OCI-LY1 (cell line): ENCODE results near the gene NKX2-2.

ENCODE experiments used
- H2AFZ ChIP-seq: fragments of 200-600 bp; sonication (generic), shearing (Covaris generic); 2 replicates; pipeline ENCODE4 v1.6.0; 2014; ENCODE audit warnings: antibody characterized with exemption, mild to moderate bottlenecking, low read length
- H3F3A ChIP-seq: fragments of 200-600 bp; sonication (generic), shearing (Covaris generic); 2 replicates; pipeline ENCODE4 v1.6.0; 2014; ENCODE audit warnings: mild to moderate bottlenecking, antibody characterized with exemption, low read length, moderate library complexity; ENCODE audit not compliant: insufficient read depth
- H3K27ac ChIP-seq: fragments of 200-600 bp; sonication (generic); 2 replicates; pipeline ENCODE4 v1.5.1; 2014; ENCODE audit warnings: low read length, mixed run types, mild to moderate bottlenecking, low read depth; ENCODE audit not compliant: poor library complexity, severe bottlenecking
- H3K27me3 ChIP-seq: fragments of 200-600 bp; sonication (generic); 2 replicates; pipeline ENCODE4 v1.6.0; 2014; ENCODE audit warnings: antibody characterized with exemption, mild to moderate bottlenecking, low read length, moderate library complexity; ENCODE audit not compliant: insufficient read depth
- H3K36me3 ChIP-seq: fragments of 200-600 bp; sonication (generic); 2 replicates; pipeline ENCODE4 v1.6.1; 2014; ENCODE audit warnings: mild to moderate bottlenecking, antibody characterized with exemption, low read length, moderate library complexity, mixed read lengths; ENCODE audit not compliant: insufficient read depth
- H3K4me1 ChIP-seq: fragments of 200-600 bp; sonication (generic); 2 replicates; pipeline ENCODE4 v1.5.1; 2014; ENCODE audit warnings: mild to moderate bottlenecking, low read length, moderate library complexity; ENCODE audit not compliant: insufficient read depth, severe bottlenecking
- H3K4me2 ChIP-seq: fragments of 200-600 bp; sonication (generic), shearing (Covaris generic); 2 replicates; pipeline ENCODE4 v1.6.1; 2014; ENCODE audit warnings: low read length
- H3K4me3 ChIP-seq: fragments of 200-600 bp; sonication (generic); 2 replicates; pipeline ENCODE4 v1.5.1; 2014; ENCODE audit warnings: low read length, low read depth, mild to moderate bottlenecking, mixed read lengths; ENCODE audit not compliant: poor library complexity, severe bottlenecking
- H3K79me2 ChIP-seq: fragments of 200-600 bp; shearing (Covaris generic); 2 replicates; pipeline ENCODE4 v1.6.1; 2016; ENCODE audit warnings: mixed run types, low read length, mixed read lengths; ENCODE audit not compliant: insufficient read depth
- H3K9ac ChIP-seq: fragments of 200-600 bp; sonication (generic), shearing (Covaris generic); 2 replicates; pipeline ENCODE4 v1.6.1; 2014; ENCODE audit warnings: mild to moderate bottlenecking, low read length, mixed read lengths
- H3K9me2 ChIP-seq: fragments of 200-600 bp; sonication (generic), shearing (Covaris generic); 2 replicates; pipeline ENCODE4 v1.6.1; 2014; ENCODE audit warnings: low read depth, mild to moderate bottlenecking, low read length, mixed read lengths
- H3K9me3 ChIP-seq: fragments of 200-600 bp; shearing (Covaris generic); 2 replicates; pipeline ENCODE4 v1.6.1; 2014; ENCODE audit warnings: low read length, mixed read lengths
- H4K20me1 ChIP-seq: fragments of 200-600 bp; sonication (generic), shearing (Covaris generic); 2 replicates; pipeline ENCODE4 v1.6.0; 2016; ENCODE audit warnings: mild to moderate bottlenecking, low read length; ENCODE audit not compliant: insufficient read depth
- EZH2 ChIP-seq: fragments of 200-600 bp; sonication (generic), shearing (Covaris generic); IDR thresholded peaks from 2 replicates; pipeline ENCODE4 v1.8.0; 2017; ENCODE audit warnings: borderline replicate concordance, mixed run types, mild to moderate bottlenecking, antibody characterized with exemption, low read length, moderate library complexity, mixed read lengths
- TF ChIP-seq, protein P1 (sequence below): fragments of 200-600 bp; sonication (generic), shearing (Covaris generic); IDR thresholded peaks from 2 replicates; pipeline ENCODE4 v1.5.1; 2017; ENCODE audit warnings: mild to moderate bottlenecking, antibody characterized with exemption, low read length, moderate library complexity, mixed read lengths

Gene NKX2-2

DNA sequence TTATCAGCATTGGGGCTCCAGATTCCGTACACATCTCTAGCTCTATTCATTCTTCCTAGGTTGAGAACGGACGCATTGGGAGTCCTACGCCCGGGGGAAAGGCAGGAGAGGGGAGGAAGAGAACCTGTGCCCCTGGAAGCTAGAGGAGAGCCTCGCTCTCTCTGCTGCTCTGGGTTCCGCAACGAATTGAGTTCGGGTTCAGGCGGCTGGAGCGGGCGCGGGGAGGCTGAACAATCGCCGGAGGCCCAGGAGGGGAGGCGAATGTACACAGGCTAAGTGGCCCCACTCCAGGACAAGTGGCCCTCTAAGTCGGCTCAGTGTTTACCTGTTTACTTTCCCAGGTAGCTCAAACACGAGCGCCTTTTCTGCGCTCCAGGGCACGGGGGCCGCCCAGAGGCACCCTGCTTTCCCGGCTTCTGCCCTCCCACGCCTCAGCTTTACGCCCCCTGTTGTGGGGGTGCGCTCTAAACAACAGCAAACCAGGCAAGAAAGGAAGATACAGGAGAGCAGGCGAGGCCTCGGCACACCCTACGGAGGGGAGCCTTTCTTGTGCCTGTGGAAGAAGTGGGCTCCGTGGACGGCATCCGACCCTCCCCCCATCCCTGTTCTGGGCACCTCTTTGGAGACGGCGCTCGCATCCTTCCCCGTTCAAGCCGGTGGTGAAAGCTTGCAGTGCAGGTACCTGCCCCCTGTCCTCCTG lies 4.6 kb upstream of the NKX2-2 start:
- Histone ChIP-seq H3F3A (no peaks in the 10 kb centered on the region), H3K4me1 (no peaks in the 10 kb centered on the region), H3K27ac (no peak overlapping the region), H3K4me3 (no peak overlapping the region), H2AFZ (no peak overlapping the region), H3K79me2 (no peaks in the 10 kb centered on the region), H3K9me2 (no peaks in the 10 kb centered on the region), H3K9me3 (no peaks in the 10 kb centered on the region), H3K36me3 (no peaks in the 10 kb centered on the region), H3K27me3 (no peaks in the 10 kb centered on the region; the same call in 1 of the 2 replicates), H3K4me2 (no peak overlapping the region), H3K9ac (no peak overlapping the region), H4K20me1 (no peaks in the 10 kb centered on the region)
- no peak for TF ChIP-seq EZH2
- TF ChIP-seq, protein P1, sequence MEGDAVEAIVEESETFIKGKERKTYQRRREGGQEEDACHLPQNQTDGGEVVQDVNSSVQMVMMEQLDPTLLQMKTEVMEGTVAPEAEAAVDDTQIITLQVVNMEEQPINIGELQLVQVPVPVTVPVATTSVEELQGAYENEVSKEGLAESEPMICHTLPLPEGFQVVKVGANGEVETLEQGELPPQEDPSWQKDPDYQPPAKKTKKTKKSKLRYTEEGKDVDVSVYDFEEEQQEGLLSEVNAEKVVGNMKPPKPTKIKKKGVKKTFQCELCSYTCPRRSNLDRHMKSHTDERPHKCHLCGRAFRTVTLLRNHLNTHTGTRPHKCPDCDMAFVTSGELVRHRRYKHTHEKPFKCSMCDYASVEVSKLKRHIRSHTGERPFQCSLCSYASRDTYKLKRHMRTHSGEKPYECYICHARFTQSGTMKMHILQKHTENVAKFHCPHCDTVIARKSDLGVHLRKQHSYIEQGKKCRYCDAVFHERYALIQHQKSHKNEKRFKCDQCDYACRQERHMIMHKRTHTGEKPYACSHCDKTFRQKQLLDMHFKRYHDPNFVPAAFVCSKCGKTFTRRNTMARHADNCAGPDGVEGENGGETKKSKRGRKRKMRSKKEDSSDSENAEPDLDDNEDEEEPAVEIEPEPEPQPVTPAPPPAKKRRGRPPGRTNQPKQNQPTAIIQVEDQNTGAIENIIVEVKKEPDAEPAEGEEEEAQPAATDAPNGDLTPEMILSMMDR: no peak

DNA sequence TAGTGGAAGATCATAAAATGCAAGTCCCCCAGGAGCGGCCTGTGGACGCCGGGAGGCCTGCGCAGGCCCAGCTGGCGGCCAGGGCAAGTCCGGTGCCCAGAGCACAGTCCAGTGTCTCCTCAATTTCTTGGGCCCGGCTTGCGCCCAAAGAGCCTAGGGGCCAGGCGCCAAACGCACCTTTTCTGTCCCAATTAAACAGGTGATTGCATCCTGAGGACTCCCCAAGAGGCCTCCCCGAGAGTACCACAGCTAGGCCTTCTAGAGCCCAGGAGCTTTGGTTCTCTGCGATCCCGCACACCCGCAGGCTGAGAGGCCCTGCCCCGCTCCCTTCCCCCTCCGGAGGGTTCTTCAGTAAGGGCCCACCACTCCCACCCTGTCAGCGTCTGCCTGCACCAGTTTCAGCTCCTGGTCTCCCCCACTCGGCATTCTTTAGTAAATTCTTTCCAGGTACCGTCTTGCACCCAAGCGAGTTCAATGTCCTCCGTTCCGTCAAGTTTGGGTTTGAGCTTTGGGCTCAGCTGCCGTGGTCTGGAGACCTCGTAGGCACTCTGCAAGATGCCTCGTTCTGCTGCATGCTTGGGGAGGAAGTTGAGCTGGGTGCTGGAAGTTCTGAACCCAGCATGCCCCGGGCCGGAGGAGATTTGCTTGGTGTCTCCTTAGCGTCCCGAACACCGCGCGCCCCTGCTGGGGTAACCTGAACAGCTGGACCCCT lies 3.9 kb upstream of the NKX2-2 start:
- Histone ChIP-seq H3K4me3 (no peak overlapping the region), H3K36me3 (no peaks in the 10 kb centered on the region), H3K9me3 (no peaks in the 10 kb centered on the region), H3K27me3 (no peaks in the 10 kb centered on the region; the same call in 1 of the 2 replicates), H3K4me1 (no peaks in the 10 kb centered on the region), H3F3A (no peaks in the 10 kb centered on the region), H3K4me2 (no peak overlapping the region), H3K27ac (no peak overlapping the region), H3K9ac (no peak overlapping the region), H2AFZ (no peak overlapping the region), H4K20me1 (no peaks in the 10 kb centered on the region), H3K79me2 (no peaks in the 10 kb centered on the region), H3K9me2 (no peaks in the 10 kb centered on the region)
- TF ChIP-seq EZH2: no peak
- TF ChIP-seq, protein P1: no peak

DNA sequence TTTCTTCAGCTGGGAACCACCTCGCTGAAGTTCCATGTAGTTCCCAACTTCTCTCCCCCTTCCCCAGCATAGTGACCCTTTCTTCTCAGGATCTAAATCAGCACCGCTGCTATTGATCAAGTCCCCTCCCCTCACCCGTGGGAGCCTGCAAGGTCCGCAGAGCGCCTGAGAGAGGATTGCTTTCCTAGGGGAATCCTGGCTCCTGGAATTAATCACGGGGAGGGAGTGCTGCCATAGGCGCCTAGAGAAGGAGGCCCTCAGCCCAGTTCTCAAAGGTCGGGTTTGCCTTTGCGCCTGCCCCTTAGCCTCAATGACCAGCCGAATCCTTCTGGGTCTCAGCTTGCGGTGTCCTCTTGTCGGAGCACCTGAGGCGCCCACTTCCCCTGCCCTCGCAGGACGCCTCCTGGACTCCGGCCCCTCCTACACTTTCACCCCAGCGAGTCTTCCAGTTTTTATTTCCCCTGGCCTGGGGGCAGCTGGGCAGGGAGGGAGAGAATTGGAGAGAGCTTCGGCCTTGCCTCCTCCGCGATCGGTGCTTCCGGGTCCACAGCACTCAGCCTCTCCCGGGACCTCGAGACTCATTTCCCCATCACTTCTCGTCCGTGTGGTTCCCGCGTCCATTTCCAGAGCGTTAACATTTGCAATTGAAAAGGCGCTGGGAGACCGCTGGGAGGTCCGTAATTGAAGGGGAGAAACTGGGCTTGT lies 3.1 kb upstream of the NKX2-2 start:
- no peaks in the 10 kb centered on the region for H3K9me3 ChIP-seq
- TF ChIP-seq, protein P1: no peak
- TF ChIP-seq EZH2: no peak

More for the DNA sequence above, 3.1 kb upstream of the NKX2-2 start:
- Histone ChIP-seq H3K27me3 (no peaks in the 10 kb centered on the region; the same call in 1 of the 2 replicates), H3K36me3 (no peaks in the 10 kb centered on the region), H3K79me2 (no peaks in the 10 kb centered on the region), H3K27ac (no peak overlapping the region), H3K4me1 (no peaks in the 10 kb centered on the region), H3K4me3 (no peak overlapping the region), H3K4me2 (no peak overlapping the region), H3F3A (no peaks in the 10 kb centered on the region), H3K9me2 (no peaks in the 10 kb centered on the region), H4K20me1 (no peaks in the 10 kb centered on the region), H2AFZ (no peak overlapping the region), H3K9ac (no peak overlapping the region)
